ENCODE data around the gene CCRL2. TPM values are rescaled to one million over a fixed set of nuclear protein-coding genes. Genes with fewer than 3 reads are reported as not detected.
"Not testable (repeated sequence)": the region's sequence is repeated elsewhere in the genome, so short reads cannot be mapped to it uniquely, and the experiment has no call there.

CCRL2 gene
- total RNA-seq, 1 donor from 2014 or later: not detected

- H3K9me3 Mint-ChIP-seq (ENCODE audit: low read depth): no peaks in the 10 kb centered on the region
- DNase-seq (ENCODE audit: low spot score): no peak
- H3K4me3 Mint-ChIP-seq (ENCODE audit: unreplicated experiment): no peak overlapping the region
- TF ChIP-seq CTCF (IDR thresholded peaks at IDR 0.05): no peak
- H3K4me1 Mint-ChIP-seq (ENCODE audit: low read depth): no peaks in the 10 kb centered on the region
- H3K27me3 Mint-ChIP-seq (ENCODE audit: low read depth): peaks cover 2% of the 10 kb centered on the region
- no peak overlapping the region for H3K27ac Mint-ChIP-seq (ENCODE audit: unreplicated experiment)
- no peaks in the 10 kb centered on the region for H3K36me3 Mint-ChIP-seq (ENCODE audit: low read depth)
Observed at GRCh38 chr3:46423588-46423987, 16.5 kb downstream of the CCRL2 start.

- H3K27me3 Mint-ChIP-seq (ENCODE audit: low read depth); H3K4me3 Mint-ChIP-seq (ENCODE audit: unreplicated experiment); H3K4me1 Mint-ChIP-seq (ENCODE audit: low read depth); H3K36me3 Mint-ChIP-seq (ENCODE audit: low read depth); H3K9me3 Mint-ChIP-seq (ENCODE audit: low read depth); DNase-seq (ENCODE audit: low spot score); H3K27ac Mint-ChIP-seq (ENCODE audit: unreplicated experiment): not testable (repeated sequence)
Observed at GRCh38 chr3:46426476-46426875, 19.4 kb downstream of the CCRL2 start.

GRCh38 chr3:46427404-46427803 lies 20.3 kb downstream of the CCRL2 start:
- H3K36me3 Mint-ChIP-seq (ENCODE audit: low read depth); H3K4me3 Mint-ChIP-seq (ENCODE audit: unreplicated experiment); H3K27me3 Mint-ChIP-seq (ENCODE audit: low read depth); H3K27ac Mint-ChIP-seq (ENCODE audit: unreplicated experiment); H3K4me1 Mint-ChIP-seq (ENCODE audit: low read depth); DNase-seq (ENCODE audit: low spot score): not testable (repeated sequence)
- TF ChIP-seq CTCF (IDR thresholded peaks at IDR 0.05): peak; percentile 18
- peaks cover 12% of the 10 kb centered on the region for H3K9me3 Mint-ChIP-seq (ENCODE audit: low read depth)

GRCh38 chr3:46427916-46428833 lies 21.1 kb downstream of the CCRL2 start:
- no peak for DNase-seq (ENCODE audit: low spot score)
- Mint-ChIP-seq H3K36me3 (ENCODE audit: low read depth) (peaks cover 4% of the 10 kb centered on the region), H3K27ac (ENCODE audit: unreplicated experiment) (no peak overlapping the region), H3K9me3 (ENCODE audit: low read depth) (peaks cover 14% of the 10 kb centered on the region), H3K27me3 (ENCODE audit: low read depth) (peaks cover 5% of the 10 kb centered on the region), H3K4me3 (ENCODE audit: unreplicated experiment) (no peak overlapping the region), H3K4me1 (ENCODE audit: low read depth) (no peaks in the 10 kb centered on the region)
- no peak for TF ChIP-seq CTCF (IDR thresholded peaks at IDR 0.05)

DNA sequence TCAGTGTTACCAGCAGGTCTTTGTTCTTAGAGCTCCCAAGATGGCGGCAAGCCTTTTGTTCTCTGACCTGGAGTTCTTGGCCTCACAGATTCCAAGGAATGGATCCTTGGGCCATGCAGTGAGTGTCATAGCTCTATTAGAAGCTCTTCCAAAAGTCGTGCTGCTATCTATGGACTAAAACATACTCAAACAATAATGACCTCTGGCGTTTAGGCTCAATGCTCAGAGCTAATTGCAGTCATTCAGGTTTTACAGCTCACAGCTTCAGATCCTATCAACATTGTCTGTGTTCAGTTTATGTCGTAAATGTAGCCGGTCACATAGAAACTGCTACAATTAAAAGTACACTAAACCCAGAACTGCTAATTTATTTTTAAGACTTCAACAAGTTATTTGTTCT lies 22.2 kb downstream of the CCRL2 start:
- H3K4me1 Mint-ChIP-seq (ENCODE audit: low read depth): no peaks in the 10 kb centered on the region
- DNase-seq (ENCODE audit: low spot score): no peak
- no peak for TF ChIP-seq CTCF (IDR thresholded peaks at IDR 0.05)
- H3K36me3 Mint-ChIP-seq (ENCODE audit: low read depth): peaks cover 4% of the 10 kb centered on the region
- H3K27me3 Mint-ChIP-seq (ENCODE audit: low read depth): peaks cover 5% of the 10 kb centered on the region
- H3K27ac Mint-ChIP-seq (ENCODE audit: unreplicated experiment): no peak overlapping the region
- peaks cover 14% of the 10 kb centered on the region for H3K9me3 Mint-ChIP-seq (ENCODE audit: low read depth)
- H3K4me3 Mint-ChIP-seq (ENCODE audit: unreplicated experiment): no peak overlapping the region

- H3K27ac Mint-ChIP-seq (ENCODE audit: unreplicated experiment): no peak overlapping the region
- H3K27me3 Mint-ChIP-seq (ENCODE audit: low read depth): peaks cover 5% of the 10 kb centered on the region
- no peaks in the 10 kb centered on the region for H3K4me1 Mint-ChIP-seq (ENCODE audit: low read depth)
- DNase-seq (ENCODE audit: low spot score): no peak
- peaks cover 14% of the 10 kb centered on the region for H3K9me3 Mint-ChIP-seq (ENCODE audit: low read depth)
- H3K36me3 Mint-ChIP-seq (ENCODE audit: low read depth): peaks cover 4% of the 10 kb centered on the region
- no peak for TF ChIP-seq CTCF (IDR thresholded peaks at IDR 0.05)
- H3K4me3 Mint-ChIP-seq (ENCODE audit: unreplicated experiment): no peak overlapping the region
Observed at GRCh38 chr3:46429671-46430070, 22.6 kb downstream of the CCRL2 start.

- not testable (repeated sequence) for H3K36me3 Mint-ChIP-seq (ENCODE audit: low read depth); H3K4me1 Mint-ChIP-seq (ENCODE audit: low read depth); H3K27me3 Mint-ChIP-seq (ENCODE audit: low read depth); H3K27ac Mint-ChIP-seq (ENCODE audit: unreplicated experiment); DNase-seq (ENCODE audit: low spot score); H3K4me3 Mint-ChIP-seq (ENCODE audit: unreplicated experiment)
- peaks cover 14% of the 10 kb centered on the region for H3K9me3 Mint-ChIP-seq (ENCODE audit: low read depth)
Observed at GRCh38 chr3:46430879-46431278, 23.8 kb downstream of the CCRL2 start.

GRCh38 chr3:46431905-46432304 lies 24.8 kb downstream of the CCRL2 start:
- not testable (repeated sequence) for DNase-seq (ENCODE audit: low spot score); H3K4me3 Mint-ChIP-seq (ENCODE audit: unreplicated experiment); H3K27me3 Mint-ChIP-seq (ENCODE audit: low read depth); H3K36me3 Mint-ChIP-seq (ENCODE audit: low read depth); H3K4me1 Mint-ChIP-seq (ENCODE audit: low read depth); H3K27ac Mint-ChIP-seq (ENCODE audit: unreplicated experiment)
- peaks cover 14% of the 10 kb centered on the region for H3K9me3 Mint-ChIP-seq (ENCODE audit: low read depth)
